GM10248 (cell line): ENCODE measurements around the gene CAMK2D.

Experiments used
- CTCF ChIA-PET: fragments of 300-600 bp; sonication (Branson Sonifier 250); formaldehyde crosslinking; extraction: SDS; loops from one replicate; lab custom pipeline; 2021; ENCODE audit warnings: antibody characterized with exemption; lab: Yijun Ruan, JAX
- POLR2A ChIA-PET: fragments of 350-650 bp; sonication (Branson Sonifier 250); formaldehyde crosslinking; extraction: SDS; loops from one replicate; lab custom pipeline; 2020; ENCODE audit warnings: antibody characterized with exemption; lab: Yijun Ruan, JAX
- DNase-seq: peaks from one replicate; pipeline ENCODE4 v3.0.0; 2012; ENCODE audit errors: extremely low spot score
- TF ChIP-seq, protein P1 (sequence below): IDR thresholded peaks from 2 replicates; pipeline ENCODE4 v1.5.1; 2012; ENCODE audit warnings: mild to moderate bottlenecking, low read depth; ENCODE audit errors: extremely low read depth, missing control alignments, control extremely low read depth

The CAMK2D gene

DNA sequence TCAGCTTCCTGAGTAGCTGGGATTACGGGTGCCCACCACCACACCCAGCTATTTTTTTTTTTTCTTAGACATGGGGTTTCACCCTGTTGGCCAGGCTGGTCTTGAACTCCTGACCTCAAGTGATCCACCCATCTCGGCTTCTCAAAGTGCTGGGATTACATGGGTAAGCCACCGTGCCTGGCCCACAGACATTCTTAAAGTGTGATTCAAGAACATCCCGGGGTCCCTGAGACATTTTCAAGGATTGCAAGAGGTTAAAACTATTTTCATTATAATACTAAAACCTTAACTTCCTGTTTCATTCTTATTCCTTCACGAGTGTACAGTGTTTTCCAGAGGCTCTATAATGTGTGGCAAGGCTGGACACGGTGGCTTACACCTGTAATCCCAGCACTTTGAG lies 318.7 kb downstream of the CAMK2D start:
- CTCF ChIA-PET = interaction anchor here (0.8 to 1.3 kb wide), 2 partner anchors 10 to 105 kb away, joined by 3 to 4 read pairs; no protein-coding TSS in a partner anchor
- DNase-seq = no peak
- TF ChIP-seq, protein P1, sequence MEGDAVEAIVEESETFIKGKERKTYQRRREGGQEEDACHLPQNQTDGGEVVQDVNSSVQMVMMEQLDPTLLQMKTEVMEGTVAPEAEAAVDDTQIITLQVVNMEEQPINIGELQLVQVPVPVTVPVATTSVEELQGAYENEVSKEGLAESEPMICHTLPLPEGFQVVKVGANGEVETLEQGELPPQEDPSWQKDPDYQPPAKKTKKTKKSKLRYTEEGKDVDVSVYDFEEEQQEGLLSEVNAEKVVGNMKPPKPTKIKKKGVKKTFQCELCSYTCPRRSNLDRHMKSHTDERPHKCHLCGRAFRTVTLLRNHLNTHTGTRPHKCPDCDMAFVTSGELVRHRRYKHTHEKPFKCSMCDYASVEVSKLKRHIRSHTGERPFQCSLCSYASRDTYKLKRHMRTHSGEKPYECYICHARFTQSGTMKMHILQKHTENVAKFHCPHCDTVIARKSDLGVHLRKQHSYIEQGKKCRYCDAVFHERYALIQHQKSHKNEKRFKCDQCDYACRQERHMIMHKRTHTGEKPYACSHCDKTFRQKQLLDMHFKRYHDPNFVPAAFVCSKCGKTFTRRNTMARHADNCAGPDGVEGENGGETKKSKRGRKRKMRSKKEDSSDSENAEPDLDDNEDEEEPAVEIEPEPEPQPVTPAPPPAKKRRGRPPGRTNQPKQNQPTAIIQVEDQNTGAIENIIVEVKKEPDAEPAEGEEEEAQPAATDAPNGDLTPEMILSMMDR = no peak
- POLR2A ChIA-PET = no interaction called here

DNA sequence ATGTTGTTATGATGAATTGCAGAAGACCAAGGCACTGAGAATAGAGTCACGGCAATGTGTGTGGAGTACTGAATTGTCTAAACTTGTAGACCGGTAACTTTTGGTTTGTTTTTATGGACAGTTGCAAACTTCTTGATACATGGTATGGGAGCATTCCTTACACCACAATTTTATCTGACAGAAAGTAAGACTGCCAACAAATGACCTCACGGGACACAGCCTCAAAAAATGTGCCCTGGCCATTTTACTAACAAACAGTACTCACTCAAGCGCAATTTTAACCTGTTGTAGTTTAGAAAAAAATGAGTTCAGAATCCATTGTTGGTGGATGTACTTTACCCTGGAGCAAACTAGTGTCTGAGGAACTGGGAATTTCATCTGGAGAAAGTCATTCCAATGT lies 321.2 kb downstream of the CAMK2D start:
- DNase-seq = no peak
- ChIA-PET CTCF (no interaction called here), POLR2A (no interaction called here)
- TF ChIP-seq, protein P1 = no peak

DNA sequence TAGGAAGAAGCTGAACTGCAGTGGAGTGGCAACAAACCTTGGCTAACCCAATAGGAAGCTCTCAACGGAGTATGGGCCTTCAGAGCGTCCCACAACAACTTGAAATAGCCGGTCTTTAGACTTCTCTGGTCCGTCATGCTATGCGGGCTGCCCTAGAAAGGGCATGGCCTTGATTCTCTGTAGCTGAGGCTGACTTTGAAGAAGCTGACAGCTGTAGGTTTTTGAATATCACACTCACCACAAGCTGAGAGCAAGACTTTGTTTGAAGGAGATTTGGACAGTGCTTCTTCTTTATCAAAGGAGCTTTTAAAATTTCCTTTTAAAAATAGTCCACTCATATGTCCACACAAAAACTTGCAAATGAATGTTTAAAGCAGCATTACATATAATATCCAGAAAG lies 322.9 kb downstream of the CAMK2D start:
- TF ChIP-seq, protein P1 = no peak
- no peak for DNase-seq
- ChIA-PET CTCF (interaction anchor here (0.8 to 1.0 kb wide), 4 partner anchors 10 to 742 kb away, joined by 3 to 4 read pairs (median 3); no protein-coding TSS in a partner anchor), POLR2A (no interaction called here)

DNA sequence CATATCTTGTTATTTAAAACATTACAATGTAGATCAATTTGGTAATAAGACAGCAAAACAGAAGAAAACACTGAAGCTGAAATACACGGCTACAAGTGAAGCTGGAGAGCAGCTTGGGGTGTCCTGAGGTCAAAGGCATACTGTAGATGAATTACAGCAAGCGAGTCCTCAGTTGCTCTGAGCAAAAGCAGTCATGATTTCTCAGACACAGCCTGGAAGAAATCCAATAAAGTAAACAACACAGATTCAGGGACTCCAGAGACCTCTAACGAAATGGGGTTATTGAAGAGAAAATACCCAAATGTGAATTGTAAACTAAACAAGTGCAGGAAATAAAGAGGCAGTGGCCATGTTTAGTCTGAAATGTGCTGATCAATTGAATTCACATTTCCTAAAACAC lies 324.4 kb downstream of the CAMK2D start:
- POLR2A ChIA-PET = no interaction called here
- CTCF ChIA-PET = no interaction called here
- TF ChIP-seq, protein P1 = no peak

DNA sequence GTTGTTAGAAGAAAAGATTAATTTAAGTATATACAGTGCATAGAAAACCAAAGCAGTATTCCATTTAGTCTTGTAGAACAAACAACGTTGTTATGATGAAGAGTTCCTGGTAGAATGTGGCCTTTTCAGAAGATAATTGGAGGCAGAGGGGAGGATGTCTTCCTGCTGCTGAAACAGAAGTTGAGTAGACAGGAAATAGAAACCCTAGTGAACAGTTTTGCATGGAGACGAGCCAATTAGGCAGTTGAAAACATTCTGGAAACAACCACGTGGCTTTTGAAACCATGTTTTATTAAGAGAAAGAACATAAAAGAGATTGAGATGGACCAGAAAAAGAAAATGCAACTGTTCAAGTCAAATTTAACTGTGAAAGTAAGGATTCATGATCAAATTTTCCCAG lies 325.2 kb downstream of the CAMK2D start:
- DNase-seq = no peak
- TF ChIP-seq, protein P1 = no peak
- POLR2A ChIA-PET = no interaction called here
- CTCF ChIA-PET = no interaction called here

More for the DNA sequence above, 324.4 kb downstream of the CAMK2D start:
- no peak for DNase-seq

DNA sequence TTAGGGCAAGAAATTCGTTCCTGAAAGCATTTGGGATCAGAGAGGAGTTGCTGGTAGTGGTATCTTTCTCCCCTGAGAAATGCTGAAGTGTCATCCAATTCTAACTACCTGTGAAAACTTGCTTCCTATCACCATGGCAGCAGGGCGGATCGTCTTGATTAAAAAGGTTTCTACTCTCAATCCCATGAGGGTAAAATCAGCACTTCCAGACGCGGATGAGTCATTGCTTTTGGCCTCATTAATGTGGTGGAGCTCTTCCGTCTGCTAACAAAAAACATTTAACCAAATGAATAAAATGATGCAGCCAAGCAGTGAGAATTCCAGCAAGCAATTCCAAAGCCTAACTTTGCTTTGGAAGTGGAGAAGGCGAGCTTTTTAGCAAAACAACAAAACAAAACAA lies 325.6 kb downstream of the CAMK2D start:
- ChIA-PET CTCF (no interaction called here), POLR2A (no interaction called here)
- no peak for DNase-seq
- TF ChIP-seq, protein P1 = no peak

DNA sequence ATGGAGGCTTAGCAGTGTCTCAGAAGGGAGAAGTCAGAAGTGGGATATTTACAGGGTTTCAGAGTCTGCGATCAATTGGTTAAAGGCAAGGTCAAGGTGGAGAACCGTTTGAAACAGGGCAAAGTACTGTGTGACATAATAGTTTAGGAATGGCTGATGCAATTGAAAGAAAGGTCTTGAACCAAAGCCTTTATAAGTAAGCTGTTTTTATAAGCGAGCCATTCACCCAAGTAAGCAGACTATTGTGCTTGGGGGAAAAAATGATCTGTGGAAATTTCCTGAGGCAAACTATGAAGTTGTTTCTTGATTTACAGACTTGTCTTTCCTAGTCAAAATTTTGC lies 327.3 kb downstream of the CAMK2D start:
- TF ChIP-seq, protein P1 = no peak
- DNase-seq = no peak
- ChIA-PET POLR2A (no interaction called here), CTCF (no interaction called here)
